ENCODE results near the gene GTPBP1. TPM values are rescaled to one million over a fixed set of nuclear protein-coding genes. Genes with fewer than 3 reads are reported as not detected.
A peak's percentile ranks its signal among the peaks of the same experiment; 100 is the strongest.

GTPBP1 gene
- 27.1 TPM for polyA plus RNA-seq (2013, experiment 1 of 2; ENCODE audit: insufficient read length)
- 28.9 TPM for polyA plus RNA-seq (2013, experiment 2 of 2; ENCODE audit: insufficient read length)

GRCh38 chr22:38705235-38706100, at the start of gene GTPBP1:
TSS of gene GTPBP1 (plus strand) at chr22:38705944. CDS start at chr22:38705956, 12 bp downstream.
- DNase-seq = peak; percentile 100

GRCh38 chr22:38656256-38657044, 49.3 kb upstream of the GTPBP1 start, which contains the start of the genes CBY1 and FAM227A:
TSS of gene CBY1 (plus strand) at chr22:38656638. CDS start at chr22:38668055, 11,417 bp downstream.
TSS of gene FAM227A (minus strand) at chr22:38656392. CDS start at chr22:38650168, 6,224 bp downstream.
- peak; percentile 83 for DNase-seq

GRCh38 chr22:38657045-38657909, 48.5 kb upstream of the GTPBP1 start:
- DNase-seq = peak; percentile 9

DNA sequence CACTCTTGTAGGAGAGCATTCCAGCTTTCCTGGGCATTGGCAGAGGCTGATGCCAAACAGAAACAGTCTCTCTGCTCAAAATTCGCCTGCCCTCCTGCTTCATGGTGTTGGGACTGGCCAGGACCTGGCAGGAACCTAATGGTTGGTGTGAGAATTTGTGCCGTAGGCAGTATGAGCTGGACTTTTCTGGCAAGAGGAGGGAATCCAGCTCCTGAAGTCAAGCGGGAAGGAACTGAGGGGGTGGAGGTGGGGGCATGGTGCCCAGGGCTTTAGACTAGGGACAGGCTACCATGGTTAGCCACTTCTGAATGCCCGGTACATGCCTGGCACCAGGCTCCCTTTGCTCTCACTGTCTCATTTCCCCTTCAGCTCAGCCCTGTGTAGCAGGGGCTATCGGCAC, 30.9 kb upstream of the GTPBP1 start:
- no peak for DNase-seq

- DNase-seq = no peak
These were observed 29.9 kb upstream of the GTPBP1 start for GRCh38 chr22:38675833-38676232.

- DNase-seq = peak; percentile 88
These were observed 24.0 kb upstream of the GTPBP1 start, which contains the start of gene TOMM22 for GRCh38 chr22:38681582-38682335. TSS of gene TOMM22 (plus strand) at chr22:38681957. CDS start at chr22:38681979, 22 bp downstream.

GRCh38 chr22:38684895-38685294, 20.8 kb upstream of the GTPBP1 start:
- DNase-seq = no peak

DNA sequence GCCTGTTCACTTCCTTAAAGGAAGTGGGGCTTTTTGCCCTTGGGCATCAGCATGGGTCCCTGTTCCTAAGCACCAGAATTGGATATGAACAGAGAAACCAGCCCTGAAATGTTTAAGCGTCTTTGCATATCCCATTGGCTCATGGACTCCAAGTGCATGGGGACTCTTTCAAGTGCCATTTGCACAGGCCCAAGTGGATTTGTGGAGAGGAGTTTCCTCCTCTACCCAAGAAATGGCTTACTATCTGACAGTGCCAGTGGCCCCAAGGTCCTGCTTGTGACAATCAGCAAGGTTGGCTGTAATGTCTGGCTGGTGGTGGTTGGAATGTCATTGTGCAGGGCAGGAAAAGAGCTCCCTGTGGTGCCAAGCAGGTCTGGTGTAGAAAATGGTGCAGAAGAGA, 20.0 kb upstream of the GTPBP1 start:
- no peak for DNase-seq

DNA sequence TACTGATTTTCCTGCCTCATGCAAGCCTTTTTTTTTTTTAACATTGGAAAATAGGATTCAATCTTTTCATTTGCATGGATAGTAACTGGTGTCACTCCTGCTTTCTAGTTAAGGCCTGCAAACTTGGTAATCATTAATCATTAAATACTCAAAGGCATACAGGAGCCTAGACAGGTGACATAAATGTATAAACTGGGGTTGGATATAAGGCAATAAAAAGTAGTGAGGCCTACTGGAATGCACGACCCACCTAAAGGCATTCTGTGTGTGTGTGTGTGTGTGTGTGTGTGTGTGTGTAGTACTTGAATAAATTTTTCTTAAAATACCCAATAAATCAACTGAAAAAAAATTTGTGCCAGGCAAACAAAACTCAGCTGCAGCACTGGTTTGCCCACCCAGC, 16.1 kb upstream of the GTPBP1 start:
- DNase-seq = no peak

DNA sequence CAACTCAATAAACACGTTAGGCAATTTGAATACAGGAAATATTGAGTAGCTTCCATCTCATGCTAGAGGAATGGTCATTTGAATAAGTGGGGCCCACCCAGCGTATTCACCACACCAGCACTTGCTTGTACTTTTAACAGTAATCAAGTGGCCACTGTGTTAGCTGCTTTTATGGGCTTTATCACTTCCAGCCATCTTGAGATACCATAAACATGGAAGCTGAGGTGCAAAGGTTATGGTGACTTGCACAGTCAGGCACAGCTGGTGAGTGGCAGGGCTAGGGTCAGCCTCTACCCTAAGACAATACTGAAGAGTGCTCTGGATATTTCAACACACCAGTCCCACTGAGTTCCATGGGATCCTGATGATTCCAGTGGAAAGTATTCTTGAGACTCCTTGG, 11.7 kb upstream of the GTPBP1 start:
- DNase-seq = no peak

DNA sequence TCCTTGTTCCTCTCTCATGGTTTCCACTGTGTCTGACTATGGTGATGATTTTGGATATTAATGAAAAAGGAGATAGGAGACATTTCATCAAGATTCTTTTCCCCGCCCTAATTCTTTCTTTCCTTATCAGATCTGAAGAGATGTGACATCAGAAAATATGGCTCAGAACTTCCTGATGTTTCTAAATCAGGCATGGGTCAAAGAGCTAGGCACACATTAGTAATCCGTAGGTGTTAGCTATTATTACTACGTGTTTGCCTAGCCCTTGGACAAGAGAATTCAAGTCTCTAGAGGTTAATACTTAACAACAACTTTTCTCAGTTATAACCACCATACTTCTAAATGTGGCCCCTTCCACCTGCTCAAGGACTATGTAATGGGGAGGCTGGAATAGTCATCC, 10.8 kb upstream of the GTPBP1 start:
- DNase-seq = no peak

GRCh38 chr22:38696606-38697424, 8.9 kb upstream of the GTPBP1 start:
- DNase-seq = peak; percentile 67

GRCh38 chr22:38697425-38698089, 8.2 kb upstream of the GTPBP1 start:
- DNase-seq = peak; percentile 6

- no peak for DNase-seq
These were observed 7.2 kb upstream of the GTPBP1 start for GRCh38 chr22:38698407-38699094.

DNA sequence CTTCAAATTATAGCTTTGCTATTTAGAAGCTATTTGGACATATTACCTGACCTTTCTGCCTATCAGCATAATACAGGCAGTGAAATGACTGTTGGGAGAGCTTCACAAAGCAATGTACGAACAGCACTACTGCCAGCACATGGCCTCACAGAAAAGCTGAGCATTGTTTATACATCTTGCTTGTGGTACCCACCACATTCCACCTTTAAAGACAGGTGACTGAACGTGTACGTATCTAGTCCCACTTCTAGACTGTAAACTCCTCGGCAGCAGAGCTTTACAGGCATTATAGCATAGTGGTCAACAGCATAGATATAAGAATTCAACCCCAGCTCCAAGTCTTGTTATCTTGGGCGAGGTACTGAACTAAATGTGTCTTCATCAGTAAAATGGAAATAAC, 6.6 kb upstream of the GTPBP1 start:
- DNase-seq = no peak

- peak; percentile 45 for DNase-seq
These were observed 6.0 kb upstream of the GTPBP1 start for GRCh38 chr22:38699784-38700183.

DNA sequence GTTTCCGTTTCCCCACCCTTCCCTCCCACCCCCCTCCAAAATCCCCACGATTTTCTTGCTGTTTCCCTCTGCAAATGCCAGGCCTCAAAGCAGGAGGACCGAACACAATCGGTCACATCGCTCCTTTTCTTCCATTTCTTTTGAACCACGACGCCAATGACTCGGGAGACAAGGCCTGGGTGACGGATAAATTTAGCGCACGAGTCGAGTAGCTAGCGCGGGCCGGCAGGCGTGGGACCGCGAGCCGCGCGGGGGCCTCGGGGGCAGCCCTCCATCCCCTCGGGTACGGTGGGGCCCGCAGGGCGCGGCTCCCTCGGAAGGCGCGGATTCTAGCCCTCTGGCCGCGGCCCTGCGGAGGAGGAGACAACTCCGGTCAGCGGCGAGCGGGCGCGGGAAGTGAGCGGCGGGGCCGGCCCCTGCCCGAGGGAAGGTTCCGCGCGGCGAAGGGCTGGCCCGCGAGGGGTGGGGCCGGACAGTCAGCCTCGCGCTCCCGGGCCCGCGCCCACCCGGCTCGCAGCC, 5.4 kb upstream of the GTPBP1 start:
- no peak for DNase-seq

- DNase-seq = peak; percentile 94
These were observed 4.7 kb upstream of the GTPBP1 start, which contains the start of gene JOSD1 for GRCh38 chr22:38700789-38701628. TSS of gene JOSD1 (minus strand) at chr22:38700943. CDS start at chr22:38699987, 956 bp downstream.

Measured in fibroblast of skin of scalp (primary cell).